ENCODE results near the gene THOC2.

The THOC2 gene

DNA sequence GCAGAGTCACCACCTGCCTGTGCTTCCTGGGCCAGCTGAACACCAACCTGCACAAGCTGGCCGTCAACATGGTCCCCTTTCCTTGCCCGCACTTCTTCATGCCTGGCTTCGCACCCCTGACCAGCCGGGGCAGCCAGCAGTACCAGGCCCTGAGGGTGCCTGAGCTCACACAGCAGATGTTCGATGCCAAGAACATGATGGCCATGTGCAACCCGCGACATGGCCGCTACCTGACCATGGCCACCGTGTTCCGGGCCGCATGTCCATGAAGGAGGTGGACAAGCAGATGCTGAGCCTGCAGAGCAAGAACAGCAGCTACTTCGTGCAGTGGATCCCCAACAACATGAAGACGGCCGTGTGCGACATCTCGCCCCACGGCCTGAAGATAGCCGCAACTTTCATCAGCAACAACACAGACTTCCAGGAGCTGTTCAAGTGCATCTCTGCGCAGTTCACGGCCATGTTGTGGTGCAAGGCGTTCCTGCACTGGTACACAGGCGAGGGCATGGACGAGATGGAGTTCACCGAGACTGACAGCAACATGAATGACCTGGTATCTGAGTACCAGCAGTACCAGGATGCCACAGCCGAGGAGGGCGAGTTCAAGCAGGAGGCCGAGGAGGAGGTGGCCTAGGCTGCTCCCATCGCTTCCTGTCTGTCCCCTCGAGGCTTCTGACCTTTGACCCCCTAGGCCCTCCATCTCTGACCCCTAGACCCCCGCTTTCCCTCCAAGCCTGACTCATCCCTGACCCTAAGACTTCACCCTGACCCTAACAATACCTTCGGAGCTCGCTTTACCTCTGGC is 170.3 kb downstream of the THOC2 start:
- DNase-seq: no peak

DNA sequence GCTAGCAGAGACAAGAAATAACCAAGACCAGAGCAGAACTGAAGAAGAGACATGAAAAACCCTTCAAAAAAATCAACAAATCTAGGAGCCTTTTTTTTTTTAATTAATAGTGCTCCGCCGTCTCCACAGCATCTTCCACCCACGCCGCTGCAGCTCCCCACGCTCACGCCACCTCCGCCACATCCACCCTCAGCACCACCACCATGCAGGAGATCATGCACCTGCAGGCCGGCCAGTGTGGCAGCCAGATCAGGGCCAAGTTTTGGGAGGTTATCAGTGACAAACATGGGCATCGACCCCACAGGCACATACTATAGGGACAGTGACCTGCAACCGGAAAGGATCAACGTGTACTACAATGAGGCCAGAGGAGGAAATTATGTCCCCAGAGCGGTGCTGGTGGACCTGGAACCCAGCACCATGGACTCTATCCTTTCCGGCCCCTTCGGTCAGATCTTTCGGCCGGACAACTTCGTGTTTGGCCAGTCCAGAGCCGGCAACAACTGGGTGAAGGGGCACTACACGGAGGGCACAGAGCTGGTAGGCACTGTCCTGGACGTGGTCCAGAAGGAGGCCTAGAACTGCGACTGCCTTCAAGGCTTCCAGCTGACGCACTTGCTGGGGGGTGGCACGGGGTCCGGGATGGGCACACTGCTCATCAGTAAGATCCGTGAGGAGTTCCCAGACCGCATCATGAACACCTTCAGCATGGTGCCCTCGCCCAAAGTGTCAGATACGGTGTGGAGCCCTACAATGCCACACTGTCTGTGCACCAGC is 171.2 kb downstream of the THOC2 start:
- no peak for DNase-seq

DNA sequence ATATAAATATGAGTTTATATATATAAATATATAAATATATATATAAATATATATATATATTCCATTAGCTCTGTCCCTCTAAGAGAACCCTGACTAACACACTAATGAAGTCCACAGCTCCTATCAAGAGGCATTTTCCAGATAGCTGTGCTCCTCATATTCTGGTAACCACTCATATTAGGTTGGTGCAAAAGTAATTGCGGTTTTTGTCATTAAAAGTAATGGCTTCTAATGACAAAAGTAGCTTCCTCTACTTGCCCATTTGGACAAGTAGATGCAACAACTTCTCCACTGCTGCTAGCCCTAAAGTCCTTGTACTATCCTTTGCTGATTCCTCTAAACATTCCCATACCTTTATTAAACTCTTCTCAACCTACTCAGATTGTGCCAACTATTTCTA is 182.0 kb downstream of the THOC2 start:
- no peak for DNase-seq
